HG02759 (cell line): Measurements from ENCODE around the gene LPGAT1.
A peak's percentile ranks its signal among the peaks of the same experiment; 100 is the strongest.

Experiments used
- ATAC-seq: cut with Tn5 transposase; IDR thresholded peaks from one replicate; pipeline ENCODE4 v1.9.1; 2021; ENCODE audit warnings: mild to moderate bottlenecking, moderate library complexity; ENCODE audit not compliant: unreplicated experiment

LPGAT1 gene

GRCh38 chr1:211781260-211781659, 49.3 kb downstream of the LPGAT1 start:
- no peak for ATAC-seq

DNA sequence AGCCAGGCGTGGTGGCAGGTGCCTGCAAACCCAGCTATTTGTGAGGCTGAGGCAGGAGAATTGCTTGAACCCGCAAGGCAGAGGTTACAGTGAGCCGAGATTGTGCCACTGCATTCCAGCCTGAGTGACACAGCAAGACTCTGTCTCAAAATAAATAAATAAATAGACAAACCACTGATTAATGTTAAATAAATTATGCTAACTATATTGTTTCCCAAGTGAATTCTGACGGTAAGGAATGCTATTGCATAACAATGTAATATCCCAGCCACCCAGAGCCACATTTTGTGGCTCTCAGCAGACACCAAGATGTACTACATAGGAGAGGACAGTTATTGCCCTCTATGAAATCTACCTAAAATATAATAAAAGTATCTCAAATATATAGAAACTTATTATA, 55.4 kb downstream of the LPGAT1 start:
- no peak for ATAC-seq

DNA sequence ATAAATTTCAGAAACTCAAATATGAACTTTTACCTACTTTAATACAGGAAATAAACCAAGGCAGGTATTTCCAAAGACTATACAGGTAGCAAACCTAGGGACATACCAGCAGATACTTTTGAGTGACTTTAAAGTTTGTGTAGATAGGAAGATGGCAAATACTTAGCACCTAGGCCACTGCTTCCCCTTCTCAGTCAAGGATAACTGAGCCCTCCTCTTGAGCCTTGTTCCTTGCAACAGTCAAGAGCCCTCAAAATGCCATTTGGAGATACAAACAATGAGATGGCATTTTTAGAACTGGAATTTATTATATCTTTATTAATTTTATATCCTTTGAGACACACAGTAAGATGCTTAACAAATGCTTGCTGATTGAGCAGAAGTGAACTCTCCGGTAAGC, 65.9 kb downstream of the LPGAT1 start:
- no peak for ATAC-seq

DNA sequence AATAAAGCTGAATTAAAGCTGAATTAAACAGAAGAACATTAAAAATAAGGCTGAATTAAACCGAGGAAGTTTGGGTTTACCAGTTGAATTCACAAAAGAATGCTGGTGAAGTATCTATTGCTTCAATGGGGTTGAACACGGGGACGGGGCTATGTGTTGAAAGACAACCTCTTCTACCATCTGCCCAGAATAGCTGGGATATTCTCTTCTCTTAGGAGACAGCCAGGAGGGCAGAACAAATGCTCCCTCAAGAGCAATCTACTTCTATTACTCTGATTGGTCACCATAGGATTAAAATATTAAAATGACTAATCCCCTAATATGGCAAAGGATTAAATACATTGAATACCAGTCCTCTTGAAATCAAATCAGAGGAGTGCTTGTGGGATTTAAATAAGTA, 68.4 kb downstream of the LPGAT1 start:
- no peak for ATAC-seq

DNA sequence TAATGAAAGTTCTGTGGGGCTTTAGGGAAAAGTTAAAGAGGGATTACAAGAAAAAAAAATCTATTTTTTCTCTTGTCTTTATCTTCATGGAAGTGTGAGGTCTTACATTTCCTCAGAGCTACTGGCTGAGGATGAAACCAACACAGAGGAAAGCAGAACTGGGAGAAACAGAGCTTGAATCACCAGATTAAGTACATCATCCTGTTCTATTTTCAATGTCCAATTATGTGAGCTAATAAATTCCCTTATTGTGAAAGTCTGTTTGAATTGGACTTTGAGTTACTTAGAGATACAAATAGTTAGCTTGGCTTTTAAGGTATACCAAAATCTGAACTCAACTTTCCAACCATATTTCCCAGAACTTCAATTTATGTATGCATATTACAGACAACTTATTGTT, 69.2 kb downstream of the LPGAT1 start:
- no peak for ATAC-seq

- ATAC-seq = no peak
These were observed 74.0 kb downstream of the LPGAT1 start for GRCh38 chr1:211756471-211757020.

DNA sequence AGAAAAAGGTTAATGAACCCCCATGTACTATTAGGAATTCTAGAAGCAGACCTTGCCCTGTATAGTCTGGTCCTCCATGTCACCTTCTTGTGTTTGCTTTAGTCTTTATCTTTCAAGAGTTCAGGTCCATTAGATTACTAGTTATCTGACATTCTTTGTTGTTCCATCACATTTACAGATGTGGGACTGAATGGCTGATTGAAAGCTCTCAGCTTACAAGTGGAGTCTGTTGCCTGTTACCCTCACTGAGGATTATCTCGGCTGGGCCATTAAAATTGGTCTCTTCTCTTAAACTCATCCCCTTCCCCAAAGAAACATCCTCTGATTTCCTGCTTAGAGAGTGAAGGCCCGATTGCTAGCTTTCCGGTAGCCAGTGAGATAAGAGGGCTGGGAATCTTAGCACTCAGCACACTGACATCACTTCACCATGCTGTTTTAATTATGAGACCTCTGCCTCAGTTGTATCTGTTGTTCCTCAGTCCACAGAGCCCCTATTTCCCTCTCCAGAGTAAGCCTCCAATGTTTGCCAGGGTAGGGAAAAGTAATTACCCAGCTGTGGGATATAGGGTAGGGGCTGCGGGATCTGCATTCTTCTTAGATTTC, 76.8 kb downstream of the LPGAT1 start:
- ATAC-seq = no peak

GRCh38 chr1:211752951-211753486, 77.5 kb downstream of the LPGAT1 start:
- no peak for ATAC-seq

DNA sequence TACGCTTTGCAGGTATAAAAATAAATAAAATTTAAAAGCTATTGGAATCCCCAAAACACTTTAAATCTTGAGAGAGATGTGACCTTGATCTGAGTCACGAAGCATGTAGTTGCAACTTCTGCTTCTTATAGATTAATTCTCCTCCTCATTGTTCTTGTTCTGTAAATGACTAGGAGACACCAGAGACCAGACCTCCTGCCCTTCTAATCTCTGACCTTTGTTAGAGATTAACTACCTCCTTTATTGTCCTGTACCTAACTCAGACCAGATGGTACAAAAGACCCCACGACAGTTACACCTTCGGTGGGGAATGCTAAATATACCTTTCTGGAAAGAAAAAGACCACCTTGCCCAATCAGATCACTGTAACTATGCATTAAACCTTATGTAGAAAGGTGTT, 78.2 kb downstream of the LPGAT1 start:
- no peak for ATAC-seq

DNA sequence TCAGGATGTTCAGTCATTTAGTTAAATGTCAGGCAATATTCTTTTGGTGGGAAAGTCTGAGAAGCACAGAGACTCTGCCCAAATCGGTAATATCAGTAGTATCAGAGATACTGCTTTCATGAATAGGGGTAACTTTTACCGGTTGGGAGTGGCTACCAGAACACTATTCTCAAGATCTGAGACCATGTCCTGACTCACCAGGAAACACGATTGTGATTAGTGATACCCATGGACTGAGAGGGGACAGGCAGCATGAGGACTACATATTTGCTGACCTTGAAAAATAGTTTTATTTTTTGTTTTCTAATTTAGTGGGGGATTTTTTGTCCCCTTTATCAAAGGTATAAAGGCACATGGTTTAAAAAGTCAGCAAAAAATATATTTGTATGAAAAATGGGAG, 79.1 kb downstream of the LPGAT1 start:
- no peak for ATAC-seq

GRCh38 chr1:211750599-211750998, 80.0 kb downstream of the LPGAT1 start:
- no peak for ATAC-seq

DNA sequence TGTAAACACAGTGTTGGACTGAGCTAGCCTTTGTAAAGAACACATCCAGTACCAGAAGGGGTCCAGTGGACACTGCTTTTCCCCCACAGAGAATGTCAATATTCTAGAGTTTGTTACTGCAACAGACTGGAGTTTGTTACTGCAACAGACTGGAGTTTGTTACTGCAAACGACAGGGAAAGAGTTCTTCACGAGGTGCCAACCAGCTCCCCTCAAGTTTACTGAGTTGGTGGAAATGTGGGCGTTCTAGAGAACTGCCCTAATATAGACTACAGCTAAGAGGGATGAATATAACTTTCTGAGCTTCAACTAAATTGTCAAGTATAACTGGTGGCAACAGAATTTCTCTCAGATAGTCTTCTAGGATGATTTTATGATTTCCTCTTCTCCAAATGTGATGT, 81.3 kb downstream of the LPGAT1 start:
- ATAC-seq = no peak

DNA sequence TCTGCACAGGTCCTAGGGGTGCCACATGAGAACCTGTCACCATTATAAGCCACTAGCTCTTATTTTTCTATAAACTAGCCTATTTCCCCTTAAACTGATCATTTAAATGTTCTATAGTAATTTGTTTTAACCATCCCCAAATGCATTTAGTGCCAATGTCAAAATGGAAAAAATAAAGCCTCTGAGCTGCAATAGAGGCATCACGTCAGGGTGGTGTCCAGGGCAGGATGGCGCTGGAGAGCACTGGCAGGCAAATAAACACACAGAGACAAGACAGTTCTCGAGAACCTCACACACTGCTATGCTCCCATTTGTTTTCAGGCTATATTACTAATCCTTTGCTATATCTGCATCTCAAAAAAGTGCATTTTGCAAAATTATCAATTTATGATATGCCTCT, 81.8 kb downstream of the LPGAT1 start:
- no peak for ATAC-seq

- ATAC-seq = no peak
These were observed 87.6 kb downstream of the LPGAT1 start for GRCh38 chr1:211742889-211743529.

GRCh38 chr1:211742272-211742671, 88.3 kb downstream of the LPGAT1 start:
- no peak for ATAC-seq

GRCh38 chr1:211741788-211742187, 88.8 kb downstream of the LPGAT1 start:
- ATAC-seq = no peak

DNA sequence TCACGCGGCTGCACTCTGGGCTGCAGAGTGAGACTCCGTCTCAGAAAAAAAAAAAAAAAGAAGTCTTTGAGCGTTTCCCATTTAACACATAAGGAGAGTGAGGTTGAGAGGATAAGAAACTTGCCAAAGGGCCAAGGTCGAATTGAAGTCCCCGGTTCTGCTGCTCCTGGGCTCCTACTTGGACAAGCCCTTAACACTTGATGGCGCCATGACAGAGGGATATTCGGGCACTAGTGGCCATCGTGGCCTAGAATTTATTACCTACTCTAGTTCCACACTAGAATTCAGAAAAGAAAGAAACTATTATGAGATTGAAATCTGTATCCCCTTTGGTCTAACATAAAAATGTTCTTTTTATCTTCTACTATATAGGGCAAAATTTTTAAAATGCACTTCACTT, 89.4 kb downstream of the LPGAT1 start:
- ATAC-seq = no peak

DNA sequence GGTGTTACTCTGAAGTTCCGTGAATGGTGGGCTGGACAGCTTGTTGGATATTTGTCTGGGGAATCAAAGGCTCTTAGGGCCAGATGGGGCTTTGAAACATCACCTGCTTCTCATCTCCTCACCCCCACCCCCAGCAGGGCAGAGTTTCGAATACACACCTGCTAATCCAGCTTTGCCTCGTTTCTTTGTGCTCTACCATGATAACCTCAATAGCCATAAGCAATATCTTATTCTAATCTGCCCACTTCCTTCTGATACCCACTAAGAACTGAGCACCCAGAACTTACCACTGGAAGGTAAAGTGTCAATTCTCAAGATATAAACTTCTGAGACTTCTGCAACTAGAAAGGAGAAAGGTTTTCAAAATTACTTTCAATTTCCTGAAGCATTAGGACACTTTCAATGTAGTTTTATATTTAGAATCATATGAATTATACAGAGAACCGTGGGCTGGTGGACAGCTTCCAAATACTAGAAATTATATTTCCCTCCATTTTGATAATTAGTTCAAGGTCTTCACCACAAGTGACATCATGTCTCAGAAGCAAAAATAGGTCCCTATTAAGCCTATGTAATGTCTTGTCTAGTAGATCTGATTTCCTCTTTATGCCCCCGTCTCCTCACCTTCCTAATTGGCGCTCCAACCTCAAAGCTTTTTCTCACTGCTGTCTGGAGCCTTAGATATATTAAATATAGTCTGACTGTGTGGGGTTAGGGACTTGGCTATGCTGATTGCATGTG, 90.7 kb downstream of the LPGAT1 start:
- ATAC-seq = peak; percentile 47

DNA sequence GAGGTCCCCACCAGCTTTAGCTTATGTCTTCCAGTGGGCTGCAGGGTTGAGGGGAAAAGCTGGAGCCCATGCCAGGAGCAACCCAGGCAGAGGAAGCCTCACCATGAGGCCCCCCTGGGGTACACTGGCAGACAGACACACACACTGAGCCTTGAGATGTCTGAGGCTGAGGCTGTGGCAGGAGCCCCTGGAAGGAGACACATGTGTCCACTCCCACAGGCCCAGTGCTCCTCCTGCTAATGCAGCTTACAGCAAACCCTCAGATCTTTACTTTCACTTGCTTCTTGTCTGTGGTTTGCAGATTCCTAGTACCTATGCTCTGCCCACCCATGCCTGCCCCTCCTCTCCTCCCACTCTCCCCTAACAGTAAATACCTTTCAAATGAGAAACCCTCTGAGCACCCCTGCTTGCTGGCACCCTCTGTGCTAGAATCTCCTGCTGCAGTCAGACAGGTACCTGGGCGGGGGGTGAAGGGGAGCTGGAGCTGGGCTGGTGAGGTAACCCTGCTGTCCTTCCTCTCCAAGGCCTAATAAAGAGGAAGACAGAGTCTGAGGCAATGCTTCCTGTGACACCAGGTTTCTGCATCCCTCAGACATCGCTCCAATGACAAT, 91.8 kb downstream of the LPGAT1 start:
- ATAC-seq = no peak

DNA sequence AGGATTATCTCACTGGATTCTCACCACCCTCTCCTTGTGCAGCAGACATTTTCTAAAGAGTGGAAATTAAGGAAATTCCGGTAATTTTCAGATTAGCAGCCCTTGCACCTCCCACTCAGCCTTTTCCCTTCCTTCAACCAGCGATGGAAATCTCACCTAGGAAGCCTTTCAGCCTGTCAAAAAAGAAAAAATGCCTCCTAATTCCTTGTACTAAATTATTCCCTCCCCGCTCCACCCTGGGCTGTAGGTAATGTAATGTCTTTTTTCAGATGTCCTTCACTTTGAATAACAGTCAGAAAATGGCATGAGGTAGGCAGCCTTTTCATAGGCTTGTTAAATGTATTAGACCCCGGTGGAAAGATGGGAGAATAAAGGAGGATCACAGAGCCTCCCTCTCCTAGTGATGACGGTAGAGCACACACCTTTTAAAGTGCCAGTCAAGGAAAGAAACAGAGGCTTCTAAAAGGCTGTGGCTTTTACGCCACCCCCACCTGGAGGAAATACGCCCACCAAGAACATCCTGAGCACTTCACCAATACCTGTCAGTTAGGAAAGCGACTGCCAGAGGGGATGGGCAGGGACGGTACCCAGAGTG, 92.4 kb downstream of the LPGAT1 start:
- ATAC-seq = no peak
